HG03103 (cell line): ENCODE results near the gene MAN2B2.

Experiments used
- ATAC-seq: cut with Tn5 transposase; IDR thresholded peaks from one replicate; pipeline ENCODE4 v1.9.1; 2021; ENCODE audit warnings: low read depth; ENCODE audit not compliant: unreplicated experiment

Gene MAN2B2

DNA sequence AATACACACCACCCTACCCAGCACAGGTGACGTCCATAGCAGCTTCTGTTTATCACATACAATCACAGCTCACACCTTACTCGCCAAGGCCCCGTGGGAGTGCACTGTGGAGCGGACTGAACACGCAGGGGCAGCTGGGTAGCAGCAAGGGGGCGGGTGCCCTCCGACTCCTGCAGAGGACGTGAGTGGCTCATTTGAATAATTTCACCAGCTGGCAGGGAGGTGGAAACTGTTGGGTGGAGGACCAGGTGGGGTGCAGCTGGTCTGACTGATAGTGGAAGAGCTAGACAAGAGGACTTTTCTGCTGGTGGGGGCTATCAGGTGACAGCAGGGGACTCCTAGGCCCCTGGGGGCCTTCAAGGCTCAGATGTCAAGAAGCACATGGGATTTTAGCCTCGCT is 16.3 kb downstream of the MAN2B2 start:
- ATAC-seq: no peak

- no peak for ATAC-seq
Observed at GRCh38 chr4:6591781-6592180, 16.8 kb downstream of the MAN2B2 start.

DNA sequence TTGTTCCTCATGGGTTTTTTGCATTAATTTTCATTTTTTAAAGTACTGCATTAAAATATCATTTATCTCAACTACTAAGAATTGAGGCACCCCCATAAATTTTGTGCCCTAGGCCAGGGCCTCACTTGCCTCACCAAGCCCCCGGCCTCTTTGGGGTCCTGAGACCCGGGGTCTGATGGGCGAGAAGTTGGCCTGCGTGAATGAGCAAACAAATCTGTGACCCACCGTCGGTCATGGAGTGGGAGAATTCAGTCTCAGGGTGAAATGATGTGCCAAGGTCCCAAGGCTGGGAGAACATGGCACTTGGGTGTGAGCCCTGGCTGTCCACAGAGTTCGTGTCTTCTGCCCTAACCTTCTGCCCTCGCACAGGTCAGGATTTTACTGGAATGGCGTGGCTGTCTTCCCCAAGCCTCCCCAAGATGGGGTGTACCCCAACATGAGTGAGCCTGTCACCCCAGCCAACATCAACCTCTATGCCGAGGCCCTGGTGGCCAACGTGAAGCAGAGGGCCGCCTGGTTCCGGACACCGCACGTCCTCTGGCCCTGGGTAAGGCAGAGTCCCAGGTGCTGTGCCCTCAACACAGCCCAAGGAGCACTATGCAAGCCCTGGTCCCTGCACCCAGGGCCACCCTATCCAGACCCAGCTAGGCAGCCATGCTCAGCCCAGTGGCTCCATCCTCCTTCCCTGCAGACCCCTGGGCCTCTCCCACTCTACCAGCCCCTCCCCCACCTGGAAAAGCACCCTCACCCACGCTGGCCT is 18.0 kb downstream of the MAN2B2 start:
- ATAC-seq: no peak

GRCh38 chr4:6594341-6594740 is 19.4 kb downstream of the MAN2B2 start:
- ATAC-seq: no peak

DNA sequence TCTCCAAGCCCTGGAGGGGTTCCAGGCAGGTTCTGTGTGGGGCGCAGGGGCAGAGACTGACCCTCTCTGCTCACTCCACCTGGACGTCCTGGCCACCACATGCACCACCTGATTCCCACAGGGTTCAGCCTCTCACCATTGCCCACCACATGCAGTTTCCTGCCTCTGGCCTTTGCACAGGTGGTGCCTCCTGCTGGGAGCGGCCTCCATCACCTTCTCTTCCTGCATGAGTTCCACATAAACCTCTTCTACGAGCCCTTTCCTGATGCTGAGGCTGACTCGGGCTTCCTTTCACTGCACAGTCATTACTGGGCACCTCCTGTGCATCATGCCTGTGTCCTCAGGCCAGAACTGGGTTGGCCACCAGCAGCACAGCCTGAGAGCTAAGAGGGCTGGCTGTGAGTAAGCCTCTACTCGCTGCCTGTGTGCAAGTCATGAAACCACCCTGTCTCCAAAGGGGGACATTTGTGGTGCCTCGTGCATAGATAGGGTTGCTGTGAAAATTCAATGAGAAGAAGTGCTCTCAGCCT is 19.9 kb downstream of the MAN2B2 start:
- ATAC-seq: no peak

GRCh38 chr4:6595897-6596537 is 21.0 kb downstream of the MAN2B2 start:
- ATAC-seq: no peak

- no peak for ATAC-seq
Observed at GRCh38 chr4:6596948-6597347, 22.0 kb downstream of the MAN2B2 start.

GRCh38 chr4:6598127-6598526 is 23.1 kb downstream of the MAN2B2 start:
- ATAC-seq: no peak

DNA sequence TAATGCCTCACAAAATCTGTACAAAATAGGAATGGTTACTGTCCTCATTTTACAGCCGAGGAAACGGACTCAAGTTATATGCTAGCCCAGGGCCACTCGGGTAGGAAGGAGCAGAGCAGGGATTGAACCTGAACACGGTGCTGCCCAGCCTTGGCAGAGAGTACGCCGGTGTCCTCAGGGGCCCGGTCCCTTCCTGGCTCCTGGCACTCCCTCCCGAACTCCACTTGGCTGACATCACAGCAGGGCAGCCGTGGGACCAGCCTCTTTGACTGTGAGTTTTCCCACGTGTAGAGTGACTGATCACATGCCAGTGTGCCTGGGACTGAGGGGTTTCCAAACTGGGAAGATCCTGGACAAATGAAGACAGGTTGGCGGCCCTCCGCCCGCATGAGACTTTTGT is 23.7 kb downstream of the MAN2B2 start:
- ATAC-seq: no peak

DNA sequence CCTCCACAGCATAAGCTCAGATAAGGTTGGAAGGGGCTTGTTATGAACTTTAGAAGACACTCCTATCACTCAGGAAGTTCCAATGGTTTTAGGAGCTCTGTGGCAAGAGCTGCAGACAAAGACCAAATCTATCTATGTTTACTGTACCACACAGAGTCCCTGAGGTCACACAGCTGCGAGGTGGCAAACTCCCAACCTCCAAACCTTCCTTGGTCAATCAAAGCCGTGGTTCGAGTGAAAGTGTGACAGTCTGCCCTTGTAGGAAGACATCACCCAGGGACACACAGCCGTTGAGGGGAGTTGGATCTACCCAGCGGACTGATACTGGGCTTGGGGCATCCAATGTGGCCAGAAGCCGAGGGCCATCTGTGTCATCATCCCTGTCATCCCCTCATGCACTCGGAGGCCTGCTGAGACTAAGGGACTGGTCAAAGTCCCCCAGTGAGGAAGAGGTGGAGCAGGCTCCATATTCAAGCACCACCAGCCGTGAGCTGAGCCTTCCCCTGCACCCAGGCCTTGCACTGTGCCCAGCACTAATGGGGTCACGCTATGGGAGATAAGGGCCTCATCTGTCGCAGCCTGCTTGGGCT is 26.8 kb downstream of the MAN2B2 start:
- no peak for ATAC-seq

GRCh38 chr4:6602289-6602688 is 27.3 kb downstream of the MAN2B2 start:
- no peak for ATAC-seq

GRCh38 chr4:6603128-6603527 is 28.1 kb downstream of the MAN2B2 start:
- ATAC-seq: no peak

- no peak for ATAC-seq
Observed at GRCh38 chr4:6605114-6605513, 30.1 kb downstream of the MAN2B2 start.

GRCh38 chr4:6605605-6606004 is 30.6 kb downstream of the MAN2B2 start:
- no peak for ATAC-seq

- no peak for ATAC-seq
Observed at GRCh38 chr4:6606465-6607235, 31.7 kb downstream of the MAN2B2 start.

GRCh38 chr4:6607368-6608055 is 32.5 kb downstream of the MAN2B2 start:
- no peak for ATAC-seq

GRCh38 chr4:6608758-6609414 is 33.9 kb downstream of the MAN2B2 start:
- ATAC-seq: no peak

GRCh38 chr4:6609415-6610079 is 34.6 kb downstream of the MAN2B2 start:
- no peak for ATAC-seq

DNA sequence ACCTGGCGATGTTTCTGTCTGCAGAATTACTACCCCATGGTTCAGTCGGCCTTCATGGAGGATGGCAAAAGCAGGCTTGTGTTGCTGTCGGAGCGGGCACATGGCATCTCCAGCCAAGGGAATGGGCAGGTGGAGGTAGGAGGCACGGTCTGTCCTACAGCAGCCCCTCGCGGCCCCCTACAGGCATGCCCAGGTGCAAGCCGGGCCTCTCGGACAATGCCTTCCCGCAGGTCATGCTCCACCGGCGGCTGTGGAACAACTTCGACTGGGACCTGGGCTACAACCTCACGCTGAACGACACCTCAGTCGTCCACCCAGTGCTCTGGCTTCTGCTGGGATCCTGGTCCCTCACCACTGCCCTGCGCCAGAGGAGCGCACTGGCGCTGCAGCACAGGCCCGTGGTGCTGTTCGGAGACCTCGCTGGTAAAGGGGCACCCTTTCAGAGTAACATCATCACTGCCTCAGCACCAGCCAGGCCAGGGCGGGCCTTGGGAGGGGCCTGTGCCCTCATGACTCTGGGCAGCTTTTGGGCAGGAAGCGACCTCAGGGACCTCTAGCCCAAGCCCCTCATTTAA is 36.0 kb downstream of the MAN2B2 start:
- no peak for ATAC-seq
